Ectodermal cell (in vitro differentiated cells): ENCODE results near the gene D2HGDH.

Source experiments
- H3K27ac ChIP-seq: 2 replicates; pipeline ENCODE4 v1.7.0; 2013; ENCODE audit warnings: mild to moderate bottlenecking, low read depth, low read length; ENCODE audit not compliant: insufficient read depth, poor library complexity, severe bottlenecking
- H3K27me3 ChIP-seq: 2 replicates; pipeline ENCODE4 v1.7.0; 2013; ENCODE audit warnings: mild to moderate bottlenecking, low read length; ENCODE audit not compliant: insufficient read depth, control insufficient read depth, poor library complexity, severe bottlenecking
- H3K36me3 ChIP-seq: one replicate; pipeline ENCODE4 v1.7.0; 2013; ENCODE audit warnings: low read length; ENCODE audit not compliant: control insufficient read depth, insufficient read depth
- H3K4me1 ChIP-seq: one replicate; pipeline ENCODE4 v1.7.0; 2013; ENCODE audit warnings: low read length; ENCODE audit not compliant: control insufficient read depth, insufficient read depth
- H3K4me3 ChIP-seq: 2 replicates; pipeline ENCODE4 v1.7.0; 2013; ENCODE audit warnings: low read depth, low read length, control low read depth; ENCODE audit not compliant: insufficient read depth
- H3K9me3 ChIP-seq: 2 replicates; pipeline ENCODE4 v1.7.0; 2013; ENCODE audit warnings: mild to moderate bottlenecking, low read length, moderate library complexity; ENCODE audit not compliant: control insufficient read depth
- WGBS, 2 experiments: methylation state at CpG; one replicate each; pipeline ENCODE4 v1.1.7; 2013; ENCODE audit warnings: missing lambda C conversion rate in 2 of 2; 5-methylcytosine and 5-hydroxymethylcytosine counted together

Gene D2HGDH

DNA sequence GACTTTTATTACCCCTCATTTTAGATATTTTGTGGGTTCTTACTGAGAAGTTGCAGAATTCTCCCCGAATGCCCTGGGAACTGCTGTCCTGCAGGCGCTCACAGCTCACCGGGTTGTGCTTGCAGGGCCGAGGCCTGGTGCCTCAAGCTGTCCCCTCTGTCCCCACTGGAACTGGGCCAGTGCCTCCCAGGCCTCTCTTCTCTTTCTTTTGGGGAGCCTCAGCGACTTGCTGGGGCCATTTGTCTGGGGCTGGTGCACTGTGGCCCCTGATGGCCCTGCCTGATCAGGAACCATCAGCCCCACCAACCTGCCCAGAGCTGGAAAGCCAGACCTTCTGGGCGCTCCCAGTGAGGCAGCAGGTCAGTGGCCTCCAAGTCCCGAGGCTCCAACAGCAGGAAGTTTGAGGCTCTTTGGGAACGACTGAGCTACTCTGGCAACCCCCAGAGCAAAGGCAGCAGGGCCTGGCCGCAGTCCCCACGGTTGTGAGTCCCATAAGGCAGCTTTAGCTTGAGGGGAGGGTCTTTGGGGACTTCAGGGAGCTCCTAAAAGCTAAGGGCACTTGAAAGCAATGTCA, 59.9 kb downstream of the D2HGDH start:
- WGBS, 2 experiments, result 89 to 93% methylated on average over 10 of the region's 10 CpGs
- Histone ChIP-seq H3K4me3 (no peak overlapping the region), H3K27me3 (no peaks in the 10 kb centered on the region), H3K36me3 (no peaks in the 10 kb centered on the region), H3K9me3 (no peaks in the 10 kb centered on the region), H3K27ac (no peak overlapping the region), H3K4me1 (peaks cover 6% of the 10 kb centered on the region)

DNA sequence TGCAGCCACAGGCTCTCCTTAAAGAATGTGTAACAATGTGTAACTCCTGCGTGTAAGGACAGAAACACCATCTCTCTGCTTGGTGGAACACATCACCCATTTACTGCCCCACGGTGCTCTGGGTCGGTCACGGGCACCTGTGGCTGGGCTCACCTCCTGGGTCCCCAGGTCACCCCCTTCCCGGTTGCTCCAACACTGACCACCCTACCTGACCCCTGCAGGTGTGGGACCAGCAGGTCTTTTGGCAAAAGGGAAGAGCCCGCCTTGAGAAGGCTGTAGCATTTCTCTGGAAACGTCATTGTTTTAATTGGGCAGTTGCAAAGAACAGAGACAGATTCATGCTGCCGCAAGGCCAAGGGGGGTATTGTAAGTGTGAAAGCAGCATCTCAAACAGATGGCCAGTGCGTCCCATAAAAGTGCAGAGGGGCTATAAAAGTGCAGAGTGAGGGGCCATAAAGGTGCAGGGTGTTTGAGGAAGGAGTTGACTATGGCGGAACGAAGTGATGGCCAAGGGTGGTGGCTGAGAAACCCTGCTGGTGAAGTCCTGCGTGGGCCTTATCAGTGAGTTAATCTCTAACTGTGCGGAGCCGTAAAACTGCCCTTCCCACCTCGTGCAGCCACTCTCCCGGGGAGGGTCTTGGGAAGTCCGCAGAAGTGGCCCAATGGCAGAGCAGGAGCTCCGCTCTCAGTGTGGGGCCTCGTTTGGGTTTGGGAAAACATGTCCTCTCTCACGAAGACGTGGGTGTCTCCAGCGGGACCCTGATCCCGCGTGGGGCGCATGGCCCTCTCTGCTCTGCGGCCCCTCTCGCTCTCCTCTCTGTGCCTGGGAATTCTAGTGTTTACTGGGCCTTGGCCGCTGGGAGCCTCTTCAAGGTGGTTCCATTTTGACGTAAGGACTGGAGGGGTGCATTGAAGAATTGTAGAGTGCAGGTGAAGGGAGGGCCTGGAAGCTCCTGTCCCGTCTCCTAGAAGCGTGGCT, 60.9 kb downstream of the D2HGDH start:
- 92 to 93% methylated on average over 31 of the region's 31 CpGs for WGBS, 2 experiments

DNA sequence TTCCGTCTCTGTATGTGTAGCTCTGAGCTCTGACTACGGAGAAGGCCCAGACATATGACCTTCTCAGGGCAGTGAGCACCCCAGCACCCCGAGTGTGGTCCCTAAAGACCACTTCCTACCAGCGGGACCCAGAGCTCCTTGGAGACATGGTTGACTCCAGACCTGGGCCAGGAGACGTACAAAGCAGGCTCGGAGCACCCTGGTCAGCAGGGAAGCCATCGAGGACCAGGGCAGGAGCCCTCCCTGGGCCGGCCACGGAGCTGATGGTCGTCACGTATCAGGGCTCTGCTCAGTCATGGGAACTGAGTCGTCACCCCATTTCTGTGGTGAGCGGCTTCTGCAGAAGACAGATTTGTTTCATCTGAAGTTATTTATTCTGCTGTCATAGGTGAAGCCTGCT, 61.8 kb downstream of the D2HGDH start:
- 93 to 95% methylated on average over 13 of the region's 13 CpGs for WGBS, 2 experiments

More for the DNA sequence above, 60.9 kb downstream of the D2HGDH start:
- Histone ChIP-seq H3K27ac (no peak overlapping the region), H3K36me3 (no peaks in the 10 kb centered on the region), H3K27me3 (no peaks in the 10 kb centered on the region), H3K4me1 (peaks cover 6% of the 10 kb centered on the region), H3K9me3 (no peaks in the 10 kb centered on the region), H3K4me3 (no peak overlapping the region)

DNA sequence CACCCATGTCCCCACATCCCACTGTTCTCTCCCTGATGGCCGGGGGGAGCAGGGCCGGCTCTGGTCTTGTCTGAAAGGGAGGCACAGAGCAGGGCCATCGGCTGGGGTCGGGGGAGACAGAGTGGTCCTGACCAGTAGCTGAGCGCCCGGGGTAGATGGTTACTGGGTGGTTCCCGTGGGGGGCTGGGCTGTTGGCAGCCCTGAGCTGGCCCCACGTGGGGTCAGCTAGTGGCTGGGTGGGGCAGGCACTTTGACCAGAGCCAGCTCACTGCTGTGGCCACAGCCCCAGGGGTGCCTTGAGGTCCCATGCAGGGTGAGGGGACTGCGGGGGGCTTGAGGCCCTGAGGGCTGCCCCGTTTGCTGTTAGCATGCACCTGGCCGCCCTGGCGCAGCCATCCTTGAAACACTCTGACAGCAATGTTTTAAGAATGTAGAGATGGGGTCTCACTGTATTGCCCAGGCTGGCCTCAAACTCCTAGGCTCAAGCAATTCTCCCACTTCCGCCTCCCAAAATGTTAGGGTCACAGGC, 62.2 kb downstream of the D2HGDH start:
- 91 to 92% methylated on average over 13 of the region's 13 CpGs for WGBS, 2 experiments
- Histone ChIP-seq H3K27ac (no peak overlapping the region), H3K36me3 (no peaks in the 10 kb centered on the region), H3K4me1 (peaks cover 6% of the 10 kb centered on the region), H3K9me3 (no peaks in the 10 kb centered on the region), H3K27me3 (no peaks in the 10 kb centered on the region), H3K4me3 (no peak overlapping the region)

More for the DNA sequence above, 61.8 kb downstream of the D2HGDH start:
- Histone ChIP-seq H3K4me3 (no peak overlapping the region), H3K9me3 (no peaks in the 10 kb centered on the region), H3K4me1 (peaks cover 6% of the 10 kb centered on the region), H3K27ac (no peak overlapping the region), H3K27me3 (no peaks in the 10 kb centered on the region), H3K36me3 (no peaks in the 10 kb centered on the region)

DNA sequence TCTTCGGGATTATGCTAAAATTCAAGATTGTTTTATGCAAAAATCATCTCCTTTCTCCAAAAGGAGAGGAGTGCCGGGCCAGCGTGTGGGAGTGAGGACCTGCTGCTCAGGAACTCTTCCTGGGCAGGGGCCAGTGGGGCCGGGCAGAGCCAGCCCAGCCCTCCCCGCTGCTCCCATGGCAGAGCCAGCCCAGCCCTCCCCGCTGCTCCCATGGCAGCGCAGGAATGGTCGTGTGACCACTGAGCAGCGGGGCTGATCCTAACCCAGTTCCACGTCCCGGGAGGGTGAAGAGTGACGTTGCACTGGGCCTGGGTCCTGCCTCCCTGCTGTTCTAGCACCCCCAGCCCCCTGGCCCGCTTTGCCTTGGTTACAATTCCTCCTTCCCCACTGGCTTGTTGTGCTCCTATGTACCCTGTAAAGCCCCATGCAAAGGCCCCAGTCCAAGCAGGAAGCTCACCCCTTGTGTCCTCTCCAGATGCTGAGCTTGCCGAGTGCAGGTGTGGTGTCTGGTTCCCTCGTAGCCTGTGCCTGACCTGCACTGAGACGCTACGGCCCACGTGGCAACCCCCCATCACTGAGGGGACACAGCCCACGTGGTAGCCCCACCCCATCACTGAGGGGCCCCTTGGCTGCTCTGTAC, 63.1 kb downstream of the D2HGDH start:
- 87 to 90% methylated on average over 19 of the region's 19 CpGs for WGBS, 2 experiments
- peaks cover 10% of the 10 kb centered on the region for H3K4me1 ChIP-seq
- no peak overlapping the region for H3K27ac ChIP-seq
- H3K9me3 ChIP-seq, result no peaks in the 10 kb centered on the region
- no peaks in the 10 kb centered on the region for H3K36me3 ChIP-seq
- peaks cover 7% of the 10 kb centered on the region for H3K27me3 ChIP-seq
- H3K4me3 ChIP-seq, result no peak overlapping the region

DNA sequence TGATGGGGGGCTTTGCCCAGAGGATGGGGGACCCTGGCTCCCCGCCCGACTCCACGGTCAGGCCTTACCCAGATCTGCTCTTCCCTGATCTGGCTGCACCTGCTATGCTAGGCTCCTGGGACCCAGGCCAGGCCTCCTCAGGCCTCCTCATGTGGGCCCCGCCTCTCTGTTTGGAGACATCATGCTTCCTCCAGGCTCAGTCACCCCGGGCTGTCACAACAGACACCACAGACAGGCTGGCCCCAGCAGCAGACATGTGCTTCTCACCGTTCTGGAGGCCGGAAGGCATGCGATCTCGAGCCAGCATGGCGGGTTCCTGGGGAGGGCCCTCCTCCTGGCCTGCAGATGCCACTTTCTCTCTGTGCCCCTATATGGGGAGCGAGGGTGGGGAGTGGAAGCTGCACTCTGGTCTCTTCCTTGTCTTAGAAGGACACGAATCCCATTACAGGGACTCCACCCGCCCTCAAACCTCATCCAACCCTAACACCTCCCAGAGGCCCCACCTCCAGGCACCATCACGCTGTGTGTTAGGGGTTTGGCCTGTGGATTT, 63.7 kb downstream of the D2HGDH start:
- no peaks in the 10 kb centered on the region for H3K36me3 ChIP-seq
- no peak overlapping the region for H3K4me3 ChIP-seq
- WGBS, 2 experiments, result 91 to 92% methylated on average over 14 of the region's 14 CpGs
- H3K27ac ChIP-seq, result no peak overlapping the region
- H3K27me3 ChIP-seq, result peaks cover 13% of the 10 kb centered on the region
- no peaks in the 10 kb centered on the region for H3K9me3 ChIP-seq
- peaks cover 10% of the 10 kb centered on the region for H3K4me1 ChIP-seq

DNA sequence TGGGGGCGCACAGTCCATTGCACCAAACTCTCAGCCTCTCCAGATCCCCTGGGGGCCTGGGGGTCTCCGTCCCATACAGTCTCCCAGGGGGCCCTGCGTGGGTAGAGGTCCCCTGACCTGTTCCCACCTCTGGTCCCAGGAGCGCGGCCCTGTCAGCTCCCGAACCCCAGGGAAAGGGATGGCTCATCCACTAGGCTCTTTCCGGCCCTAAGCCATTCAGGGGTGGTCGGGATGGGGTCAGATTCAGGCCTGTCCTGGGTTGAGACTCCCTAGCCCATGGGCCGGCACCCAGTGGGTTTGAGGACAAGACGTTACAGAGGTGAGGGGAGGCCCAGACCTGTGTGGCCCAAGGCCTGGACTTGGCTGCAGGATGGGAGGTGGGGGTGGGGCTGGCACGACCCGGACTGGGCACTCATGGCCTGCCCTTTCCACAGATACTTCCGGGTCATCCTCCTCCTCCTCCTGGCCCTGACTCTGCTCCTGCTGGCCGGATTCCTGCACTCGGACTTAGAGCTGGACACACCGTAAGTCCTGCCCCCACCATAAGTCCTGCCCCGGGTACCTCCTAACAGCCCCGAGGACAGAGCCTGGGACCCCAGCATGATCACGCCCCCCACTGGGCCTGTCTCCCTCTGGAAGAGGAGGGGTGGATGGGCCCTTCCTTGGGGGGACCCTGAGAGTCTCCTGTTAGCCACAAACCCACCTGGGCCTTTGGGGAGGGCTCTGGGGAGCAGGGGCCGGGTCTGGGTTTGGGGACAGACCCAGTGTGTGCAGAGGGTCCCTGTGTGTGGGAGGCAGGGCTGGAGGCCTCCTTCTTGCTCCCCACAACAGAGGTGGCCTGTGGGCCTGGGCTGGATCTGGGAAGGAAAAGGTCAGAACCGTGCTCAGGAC, 64.4 kb downstream of the D2HGDH start:
- no peak overlapping the region for H3K4me3 ChIP-seq
- no peaks in the 10 kb centered on the region for H3K36me3 ChIP-seq
- no peak overlapping the region for H3K27ac ChIP-seq
- H3K9me3 ChIP-seq, result no peaks in the 10 kb centered on the region
- peaks cover 20% of the 10 kb centered on the region for H3K27me3 ChIP-seq
- 89 to 95% methylated on average over 21 of the region's 21 CpGs for WGBS, 2 experiments
- H3K4me1 ChIP-seq, result peaks cover 15% of the 10 kb centered on the region

DNA sequence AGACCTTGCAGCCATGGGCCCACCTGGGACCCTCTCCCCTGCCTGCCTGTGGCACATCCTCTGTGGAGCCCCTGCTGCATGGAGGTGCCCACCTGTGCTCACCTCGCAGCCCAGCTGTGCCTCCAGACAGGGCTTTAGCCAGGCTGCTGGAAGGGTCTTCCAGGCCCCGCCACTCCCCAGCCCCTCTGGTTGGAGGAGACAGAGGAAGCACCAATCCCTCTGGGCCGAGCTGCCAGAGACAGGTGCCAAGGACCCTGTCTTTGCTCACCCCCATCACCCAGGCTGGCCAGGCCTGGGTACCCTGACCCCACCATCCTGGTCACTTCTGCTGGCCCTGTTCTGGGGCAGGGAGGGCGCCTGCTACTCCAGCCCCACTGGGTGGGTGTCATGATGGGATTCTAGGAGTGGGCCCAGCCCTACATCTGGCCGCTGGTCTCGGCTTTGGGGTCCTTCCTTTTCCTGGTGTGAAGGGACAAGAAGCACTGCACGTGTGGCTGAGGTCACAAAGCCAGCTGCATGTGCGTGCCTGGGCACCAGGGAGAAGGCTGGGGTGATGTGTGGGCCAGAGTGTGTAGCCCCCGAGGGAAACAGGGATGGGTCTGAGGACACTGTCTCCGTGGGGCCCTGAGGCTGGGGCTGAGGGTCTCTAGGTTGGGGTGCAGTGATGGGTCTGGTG, 65.2 kb downstream of the D2HGDH start:
- no peaks in the 10 kb centered on the region for H3K36me3 ChIP-seq
- peaks cover 23% of the 10 kb centered on the region for H3K4me1 ChIP-seq
- WGBS, 2 experiments, result 92 to 93% methylated on average over 10 of the region's 10 CpGs
- H3K4me3 ChIP-seq, result no peak overlapping the region
- no peak overlapping the region for H3K27ac ChIP-seq
- H3K9me3 ChIP-seq, result no peaks in the 10 kb centered on the region
- peaks cover 28% of the 10 kb centered on the region for H3K27me3 ChIP-seq
